H1 (cell line): ENCODE measurements around the gene RIIAD1. TPM values are rescaled to one million over a fixed set of nuclear protein-coding genes. Genes with fewer than 3 reads are reported as not detected.

ENCODE experiments used
- CTCF ChIA-PET: fragments of 300-600 bp; sonication (Branson Sonifier 250); formaldehyde crosslinking; loops from one replicate; lab custom pipeline; 2021; ENCODE audit not compliant: partially characterized antibody; lab: Charles Lee
- POLR2A ChIA-PET: fragments of 300-600 bp; sonication (Branson Sonifier 250); formaldehyde crosslinking; loops from one replicate; lab custom pipeline; 2021; ENCODE audit warnings: inconsistent platforms; ENCODE audit not compliant: partially characterized antibody; lab: Charles Lee
- DNase-seq, 2 experiments: peaks; one replicate each; pipeline versions ENCODE4 v3.0.0 to v3.0.0-alpha.2; 2010 to 2022; ENCODE audit warnings: low spot score in 2 of 2, low read depth in 1 of 2, mixed read lengths in 1 of 2
- FAIRE-seq: peaks from 2 replicates; lab custom pipeline; 2011; peaks lifted over from hg19 to GRCh38; lab: Jason Lieb, UNC
- H2AFZ ChIP-seq: 2 replicates; pipeline ENCODE4 v1.8.1; 2012; ENCODE audit warnings: low read length, inconsistent platforms
- H2AK5ac ChIP-seq: 2 replicates; pipeline ENCODE4 v1.6.1; 2013; ENCODE audit warnings: low read depth, low read length
- H2BK120ac ChIP-seq: replicated peaks from 2 replicates; pipeline ENCODE3; 2013; ENCODE audit warnings: low read depth, low read length, inconsistent platforms
- H2BK12ac ChIP-seq: 2 replicates; pipeline ENCODE4 v1.6.1; 2013; ENCODE audit warnings: low read depth, low read length
- H2BK15ac ChIP-seq: 2 replicates; pipeline ENCODE4 v1.6.1; 2013; ENCODE audit warnings: low read length
- H2BK20ac ChIP-seq: 2 replicates; pipeline ENCODE4 v1.6.1; 2013; ENCODE audit warnings: low read length
- H2BK5ac ChIP-seq: 2 replicates; pipeline ENCODE4 v1.6.1; 2013; ENCODE audit warnings: low read depth, low read length
- H3K14ac ChIP-seq: 2 replicates; pipeline ENCODE4 v1.6.1; 2013; ENCODE audit warnings: inconsistent platforms; ENCODE audit not compliant: insufficient read length
- H3K18ac ChIP-seq: 2 replicates; pipeline ENCODE4 v1.6.1; 2013; ENCODE audit warnings: low read length; ENCODE audit errors: extremely low read depth
- H3K23ac ChIP-seq: 2 replicates; pipeline ENCODE4 v1.6.1; 2013; ENCODE audit warnings: inconsistent platforms; ENCODE audit not compliant: insufficient read length
- H3K23me2 ChIP-seq: 2 replicates; pipeline ENCODE4 v1.6.1; 2013; ENCODE audit warnings: low read depth, low read length
- H3K27ac ChIP-seq: 2 replicates; pipeline ENCODE4 v1.6.1; 2011; ENCODE audit warnings: low read depth, low read length, inconsistent platforms
- H3K27me3 ChIP-seq, 4 experiments: replicated peaks in 1 of 4; 1 replicate in 1 of 4; 2 replicates in 3 of 4; pipeline versions ENCODE4 v1.6.1 to v1.8.1; 2011 to 2013; ENCODE audit warnings: low read length in 3 of 4, mild to moderate bottlenecking in 3 of 4, inconsistent platforms in 2 of 4, mixed read lengths in 2 of 4, moderate library complexity in 1 of 4; ENCODE audit not compliant: control insufficient read depth in 3 of 4, insufficient read depth in 3 of 4; ENCODE audit errors: extremely low read depth in 1 of 4
- H3K36me3 ChIP-seq, 4 experiments: 2 replicates each; pipeline versions ENCODE4 v1.6.1 to v1.8.1; 2011 to 2013; ENCODE audit warnings: mild to moderate bottlenecking in 4 of 4, low read length in 3 of 4, moderate library complexity in 2 of 4, control low read depth in 1 of 4, inconsistent platforms in 1 of 4; ENCODE audit not compliant: insufficient read depth in 4 of 4, control insufficient read depth in 2 of 4
- H3K4ac ChIP-seq: replicated peaks from 2 replicates; pipeline ENCODE3; 2013; ENCODE audit warnings: low read length, low read depth, mixed read lengths, inconsistent platforms; ENCODE audit not compliant: insufficient read length
- H3K4me1 ChIP-seq, 4 experiments: replicated peaks in 1 of 4; 1 replicate in 1 of 4; 2 replicates in 3 of 4; pipeline versions ENCODE4 v1.6.1 to v1.8.1; 2011 to 2013; ENCODE audit warnings: low read length in 3 of 4, inconsistent platforms in 2 of 4, mixed read lengths in 1 of 4; ENCODE audit not compliant: insufficient read depth in 4 of 4, control insufficient read depth in 3 of 4
- H3K4me2 ChIP-seq, 2 experiments: 2 replicates each; pipeline versions ENCODE4 v1.6.1 to v1.8.1; 2011 to 2013; ENCODE audit warnings: low read depth in 2 of 2, low read length in 2 of 2, control low read depth in 1 of 2, inconsistent platforms in 1 of 2, mild to moderate bottlenecking in 1 of 2; ENCODE audit not compliant: insufficient read depth in 1 of 2
- H3K4me3 ChIP-seq, 4 experiments: fragments of 200-600, 300-600 bp in 1 of 4; sonication (generic), shearing (Covaris generic), sonication (Bioruptor Twin) in 1 of 4; 2 replicates each; pipeline versions ENCODE4 v1.5.1 to v1.8.1; 2011 to 2016; ENCODE audit warnings: low read length in 4 of 4, low read depth in 3 of 4, control low read depth in 2 of 4, inconsistent platforms in 2 of 4, mild to moderate bottlenecking in 2 of 4, mixed read lengths in 1 of 4, moderate library complexity in 1 of 4; ENCODE audit not compliant: insufficient read depth in 2 of 4; ENCODE audit errors: extremely low read depth in 1 of 4
- H3K56ac ChIP-seq: replicated peaks from 2 replicates; pipeline ENCODE3; 2013; ENCODE audit warnings: low read depth, mild to moderate bottlenecking, mixed read lengths, low read length, inconsistent platforms; ENCODE audit not compliant: insufficient read length
- H3K79me1 ChIP-seq: 2 replicates; pipeline ENCODE4 v1.6.1; 2013; ENCODE audit warnings: low read depth, low read length, control low read depth
- H3K79me2 ChIP-seq, 2 experiments: 2 replicates each; pipeline versions ENCODE4 v1.6.1 to v1.8.1; 2012 to 2013; ENCODE audit warnings: low read length in 2 of 2, mild to moderate bottlenecking in 2 of 2, inconsistent platforms in 1 of 2; ENCODE audit not compliant: insufficient read depth in 2 of 2, control insufficient read depth in 1 of 2
- H3K9ac ChIP-seq, 4 experiments: replicated peaks in 1 of 4; 1 replicate in 1 of 4; 2 replicates in 3 of 4; pipeline versions ENCODE4 v1.6.1 to v1.8.1; 2011 to 2013; ENCODE audit warnings: low read depth in 3 of 4, low read length in 3 of 4, control low read depth in 2 of 4, mild to moderate bottlenecking in 2 of 4, moderate library complexity in 2 of 4, inconsistent platforms in 1 of 4; ENCODE audit errors: extremely low read depth in 1 of 4
- H3K9me3 ChIP-seq, 2 experiments: 2 replicates each; pipeline versions ENCODE4 v1.6.1 to v1.8.1; 2012 to 2013; ENCODE audit warnings: mild to moderate bottlenecking in 2 of 2, moderate library complexity in 2 of 2, control low read depth in 1 of 2, inconsistent platforms in 1 of 2, low read depth in 1 of 2, low read length in 1 of 2, mixed read lengths in 1 of 2; ENCODE audit not compliant: insufficient read depth in 2 of 2
- H4K20me1 ChIP-seq, 2 experiments: replicated peaks in 1 of 2; 2 replicates each; pipeline versions ENCODE3 to v1.8.1; 2011 to 2013; ENCODE audit warnings: inconsistent platforms in 2 of 2, low read length in 2 of 2, mild to moderate bottlenecking in 1 of 2; ENCODE audit not compliant: insufficient read depth in 2 of 2, control insufficient read depth in 1 of 2
- H4K5ac ChIP-seq: 2 replicates; pipeline ENCODE4 v1.6.1; 2013; ENCODE audit warnings: low read length, low read depth, mixed read lengths, inconsistent platforms; ENCODE audit not compliant: insufficient read length
- H4K8ac ChIP-seq: 2 replicates; pipeline ENCODE4 v1.8.0; 2013; ENCODE audit warnings: mild to moderate bottlenecking, moderate library complexity, low read length, inconsistent platforms; ENCODE audit not compliant: insufficient read depth; ENCODE audit errors: extremely low read depth
- H4K91ac ChIP-seq: replicated peaks from 2 replicates; pipeline ENCODE3; 2013; ENCODE audit warnings: low read length, mixed read lengths, inconsistent platforms; ENCODE audit not compliant: insufficient read length
- BCL11A ChIP-seq, 2 experiments: IDR thresholded peaks; one replicate each; pipeline ENCODE4 v1.6.1; 2011; ENCODE audit warnings: low read depth in 2 of 2, low read length in 2 of 2, mild to moderate bottlenecking in 2 of 2
- CTBP2 ChIP-seq: IDR thresholded peaks from 2 replicates; pipeline ENCODE4 v1.7.0; 2011; ENCODE audit warnings: borderline replicate concordance, mild to moderate bottlenecking, moderate library complexity, mixed read lengths, low read length; ENCODE audit not compliant: insufficient read depth, insufficient read length
- JUN ChIP-seq: IDR thresholded peaks from 2 replicates; pipeline ENCODE4 v1.6.1; 2011; ENCODE audit warnings: low read depth, mild to moderate bottlenecking, improper control_type of control experiment, low read length
- MAFK ChIP-seq: IDR thresholded peaks from 2 replicates; pipeline ENCODE4 v1.6.1; 2012; ENCODE audit warnings: low read depth, mild to moderate bottlenecking, improper control_type of control experiment, low read length
- SIN3A ChIP-seq, 2 experiments: IDR thresholded peaks in 1 of 2; conservative IDR thresholded peaks in 1 of 2; 2 replicates each; pipeline ENCODE4 v1.6.1; 2011 to 2012; ENCODE audit warnings: low read length in 2 of 2, improper control_type of control experiment in 1 of 2, low read depth in 1 of 2, mild to moderate bottlenecking in 1 of 2
- SP1 ChIP-seq: IDR thresholded peaks from 2 replicates; pipeline ENCODE4 v1.6.1; 2011; ENCODE audit warnings: low read depth, low read length
- TBP ChIP-seq: IDR thresholded peaks from 2 replicates; pipeline ENCODE4 v1.6.1; 2011; ENCODE audit warnings: low read depth, low read length, improper control_type of control experiment
- USF2 ChIP-seq: IDR thresholded peaks from 2 replicates; pipeline ENCODE4 v1.6.1; 2011; ENCODE audit warnings: low read length, improper control_type of control experiment
- WGBS, 2 experiments: shearing (Covaris generic) in 1 of 2; methylation state at CpG; one replicate each; pipeline versions ENCODE4 v1.1.6 to v1.1.7; 2013 to 2015; ENCODE audit warnings: low lambda C conversion rate in 2 of 2, mixed read lengths in 2 of 2, inconsistent platforms in 1 of 2, low coverage in 1 of 2, missing lambda C conversion rate in 1 of 2; ENCODE audit not compliant: insufficient replicate concordance in 2 of 2, insufficient coverage in 1 of 2, insufficient read length in 1 of 2; ENCODE audit errors: extremely low coverage in 1 of 2, missing lambda C conversion rate in 1 of 2; 5-methylcytosine and 5-hydroxymethylcytosine counted together
- polyA plus RNA-seq, 7 experiments: library from polyadenylated mRNA; depleted of rRNA in 3 of 7; stranded (reverse) in 5 of 7; unstranded in 2 of 7; fragments of >200 nt in 5 of 7; fragments of 200-250 nt in 2 of 7; gene quantifications; 1 replicate in 5 of 7; 2 replicates in 1 of 7; 4 replicates in 1 of 7; pipeline versions ENCODE4 v1.2.1 to v1.2.3, GENCODE V29; 2011 to 2013; ENCODE audit warnings: missing spikeins in 2 of 7, mixed read lengths in 2 of 7
- total RNA-seq: library from RNA; stranded (reverse); fragmentation: NEBNext Ultra II Directional; extraction: Animal tissue kit (Norgen Biotek cat#: 25700); gene quantifications from 2 replicates; pipeline ENCODE4 v1.2.1, GENCODE V29; 2021
- TF ChIP-seq, protein P1 (sequence below): IDR thresholded peaks from 2 replicates; pipeline ENCODE4 v1.6.1; 2012; ENCODE audit warnings: inconsistent platforms
- TF ChIP-seq, protein P2 (sequence below): IDR thresholded peaks from 2 replicates; pipeline ENCODE4 v1.6.1; 2012; ENCODE audit warnings: low read length, inconsistent platforms

Gene RIIAD1
- total and polyA plus RNA-seq, 2 of the 8 experiments (the other 6 are each of a cell fraction or from before 2014, with no cell fraction given): not detected

- H4K91ac ChIP-seq: no peak overlapping the region
- H4K20me1 ChIP-seq: peaks cover 0 to 3% of the 10 kb centered on the region in 2 experiments
- peaks cover 0 to 4% (median 1%) of the 10 kb centered on the region in 4 experiments; a peak in 2 of 7 replicates for H3K4me1 ChIP-seq
- no peak overlapping the region for H3K23ac ChIP-seq
- no peaks in the 10 kb centered on the region for H3K27me3 ChIP-seq
- H3K56ac ChIP-seq: no peak overlapping the region
- no peak overlapping the region for H3K4me2 ChIP-seq
- H2AK5ac ChIP-seq: no peak overlapping the region
- H3K79me1 ChIP-seq: no peaks in the 10 kb centered on the region
- CTCF ChIA-PET: no interaction called here
- no peaks in the 10 kb centered on the region for H3K79me2 ChIP-seq
- H2BK5ac ChIP-seq: no peak overlapping the region
- H2AFZ ChIP-seq: no peak overlapping the region
- no peak for DNase-seq
- WGBS, 2 experiments: 79% methylated on average over 6 of the region's 8 CpGs; no CpG with 5 or more reads in 1 of the 2 experiments
- no peak overlapping the region for H3K4me3 ChIP-seq
- H2BK12ac ChIP-seq: no peak overlapping the region
- H3K4ac ChIP-seq: no peak overlapping the region
- no peak overlapping the region for H3K18ac ChIP-seq
- peaks cover 3 to 20% (median 8%) of the 10 kb centered on the region in 4 experiments; a peak in 6 of 8 replicates for H3K36me3 ChIP-seq
- POLR2A ChIA-PET: no interaction called here
- FAIRE-seq: no peak
- no peak overlapping the region for H2BK20ac ChIP-seq
- H2BK15ac ChIP-seq: no peak overlapping the region
- H2BK120ac ChIP-seq: no peak overlapping the region
- H4K8ac ChIP-seq: peak overlapping the region; percentile 41; the same call in 1 of the 2 replicates
- no peak overlapping the region for H3K9ac ChIP-seq
- H3K27ac ChIP-seq: no peak overlapping the region
- H4K5ac ChIP-seq: no peak overlapping the region
- H3K14ac ChIP-seq: no peak overlapping the region
- H3K23me2 ChIP-seq: no peaks in the 10 kb centered on the region
- no peaks in the 10 kb centered on the region for H3K9me3 ChIP-seq
- TF ChIP-seq SIN3A (conservative IDR thresholded peaks at IDR 0.05 in 1 of 2, IDR thresholded peaks at IDR 0.05 in 1 of 2; ENCODE audit: low read depth in 1 of 2, low read length in 2 of 2) (no peak), JUN (no peak), CTBP2 (no peak), BCL11A (IDR thresholded peaks at IDR 0.05; ENCODE audit: low read depth in 2 of 2, low read length in 2 of 2) (no peak), SP1 (no peak), MAFK (no peak), USF2 (no peak), TBP (no peak)
- TF ChIP-seq, protein P1, sequence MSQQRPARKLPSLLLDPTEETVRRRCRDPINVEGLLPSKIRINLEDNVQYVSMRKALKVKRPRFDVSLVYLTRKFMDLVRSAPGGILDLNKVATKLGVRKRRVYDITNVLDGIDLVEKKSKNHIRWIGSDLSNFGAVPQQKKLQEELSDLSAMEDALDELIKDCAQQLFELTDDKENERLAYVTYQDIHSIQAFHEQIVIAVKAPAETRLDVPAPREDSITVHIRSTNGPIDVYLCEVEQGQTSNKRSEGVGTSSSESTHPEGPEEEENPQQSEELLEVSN: no peak
- TF ChIP-seq, protein P2, sequence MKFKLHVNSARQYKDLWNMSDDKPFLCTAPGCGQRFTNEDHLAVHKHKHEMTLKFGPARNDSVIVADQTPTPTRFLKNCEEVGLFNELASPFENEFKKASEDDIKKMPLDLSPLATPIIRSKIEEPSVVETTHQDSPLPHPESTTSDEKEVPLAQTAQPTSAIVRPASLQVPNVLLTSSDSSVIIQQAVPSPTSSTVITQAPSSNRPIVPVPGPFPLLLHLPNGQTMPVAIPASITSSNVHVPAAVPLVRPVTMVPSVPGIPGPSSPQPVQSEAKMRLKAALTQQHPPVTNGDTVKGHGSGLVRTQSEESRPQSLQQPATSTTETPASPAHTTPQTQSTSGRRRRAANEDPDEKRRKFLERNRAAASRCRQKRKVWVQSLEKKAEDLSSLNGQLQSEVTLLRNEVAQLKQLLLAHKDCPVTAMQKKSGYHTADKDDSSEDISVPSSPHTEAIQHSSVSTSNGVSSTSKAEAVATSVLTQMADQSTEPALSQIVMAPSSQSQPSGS: no peak
Measured at GRCh38 chr1:151702936-151703335, 18.4 kb upstream of the RIIAD1 start.
